Testis (tissue), 3 donors: Measurements from ENCODE around the gene OR6Y1. TPM values are rescaled to one million over a fixed set of nuclear protein-coding genes. Genes with fewer than 3 reads are reported as not detected.

Experiments
- polyA plus RNA-seq: library from polyadenylated mRNA; stranded (reverse); fragments of 350-450 nt; fragmentation: Illumina TruSeq; extraction: RNeasy Lipid Tissue Mini Kit (QIAGEN cat#74804); gene quantifications from one replicate; pipeline ENCODE4 v1.2.3, GENCODE V29; 2014; ENCODE audit warnings: low read depth, low replicate concordance; ENCODE audit not compliant: insufficient read depth
- total RNA-seq, 2 donors: library from RNA; depleted of rRNA; stranded (reverse); fragments of >200 nt; gene quantifications; one replicate each; pipeline ENCODE4 v1.2.3, GENCODE V29; 2016

OR6Y1 gene
- total and polyA plus RNA-seq, 3 donors from 2014 or later, result not detected

Other genes with a start within 250 kb of the OR6Y1 start
- gene CD1B, start 222.9 kb downstream of the OR6Y1 start, total RNA-seq, result not detected
- 0.30 TPM for gene CD1B, start 222.9 kb downstream of the OR6Y1 start, polyA plus RNA-seq
- 1 to 10 TPM in 1 of 2 donors, under 1 TPM in 1; 0.16 to 1.3 TPM for gene CD1E, start 200.5 kb downstream of the OR6Y1 start, total RNA-seq
- 1.8 TPM for gene CD1E, start 200.5 kb downstream of the OR6Y1 start, polyA plus RNA-seq
- under 1 TPM in 1 of 2 donors, not detected in 1; 0.94 TPM for gene OR10T2, start 154.9 kb downstream of the OR6Y1 start, total RNA-seq
- not detected for gene OR10T2, start 154.9 kb downstream of the OR6Y1 start, polyA plus RNA-seq
- not detected for gene OR10K2, start 128.2 kb downstream of the OR6Y1 start, total RNA-seq
- gene OR10K2, start 128.2 kb downstream of the OR6Y1 start, polyA plus RNA-seq, result not detected
- not detected for gene OR10K1, start 92.6 kb downstream of the OR6Y1 start, total RNA-seq
- not detected for gene OR10K1, start 92.6 kb downstream of the OR6Y1 start, polyA plus RNA-seq
- gene OR10R2, start 82.2 kb downstream of the OR6Y1 start, total RNA-seq, result not detected
- not detected for gene OR10R2, start 82.2 kb downstream of the OR6Y1 start, polyA plus RNA-seq
- not detected for gene OR6P1, start 16.2 kb upstream of the OR6Y1 start, total RNA-seq
- not detected for gene OR6P1, start 16.2 kb upstream of the OR6Y1 start, polyA plus RNA-seq
- gene OR10X1, start 25.5 kb upstream of the OR6Y1 start, total RNA-seq, result not detected
- gene OR10X1, start 25.5 kb upstream of the OR6Y1 start, polyA plus RNA-seq, result not detected
- gene OR10Z1, start 50.9 kb upstream of the OR6Y1 start, total RNA-seq, result not detected
- not detected for gene OR10Z1, start 50.9 kb upstream of the OR6Y1 start, polyA plus RNA-seq
- gene SPTA1, start 132.3 kb upstream of the OR6Y1 start, total RNA-seq, result 1 to 10 TPM; 3.4 to 4.2 TPM
- gene SPTA1, start 132.3 kb upstream of the OR6Y1 start, polyA plus RNA-seq, result 6.8 TPM
- gene OR6K2, start 146.2 kb upstream of the OR6Y1 start, total RNA-seq, result not detected
- not detected for gene OR6K2, start 146.2 kb upstream of the OR6Y1 start, polyA plus RNA-seq
- gene OR6K3, start 166.3 kb upstream of the OR6Y1 start, total RNA-seq, result under 1 TPM in 1 of 2 donors, not detected in 1; 0.19 TPM
- not detected for gene OR6K3, start 166.3 kb upstream of the OR6Y1 start, polyA plus RNA-seq
- not detected for gene OR6K6, start 200.3 kb upstream of the OR6Y1 start, total RNA-seq
- gene OR6K6, start 200.3 kb upstream of the OR6Y1 start, polyA plus RNA-seq, result not detected
- 1 to 10 TPM in 1 of 2 donors, not detected in 1; 1.0 TPM for gene OR6N1, start 217.8 kb upstream of the OR6Y1 start, total RNA-seq
- gene OR6N1, start 217.8 kb upstream of the OR6Y1 start, polyA plus RNA-seq, result not detected
- not detected for gene OR6N2, start 226.8 kb upstream of the OR6Y1 start, total RNA-seq
- not detected for gene OR6N2, start 226.8 kb upstream of the OR6Y1 start, polyA plus RNA-seq